Right ventricle myocardium superior (tissue), 1 donor: ENCODE results near the gene GGA1. TPM values are rescaled to one million over a fixed set of nuclear protein-coding genes. Genes with fewer than 3 reads are reported as not detected.
"Not testable (repeated sequence)": the region's sequence is repeated elsewhere in the genome, so short reads cannot be mapped to it uniquely, and the experiment has no call there.

Experiments
- ATAC-seq: fragments of 200-7000 bp; cut with Tn5 transposase; one replicate; pipeline ENCODE4 v1.9.1; 2020; ENCODE audit warnings: mild to moderate bottlenecking; ENCODE audit not compliant: poor library complexity
- DNase-seq: peaks from one replicate; pipeline ENCODE4 v3.0.0-alpha.2; 2020
- intact Hi-C: fragments of 100-400 bp; cut with DNase I; formaldehyde crosslinking; loops from one replicate; pipeline ENCODE4 v1.11.2; 2022
- total RNA-seq: library from RNA; stranded (reverse); fragmentation: NEBNext Ultra II Directional; extraction: Animal tissue kit (Norgen Biotek cat#: 25700); gene quantifications from one replicate; pipeline ENCODE4 v1.2.1, GENCODE V29; 2021
- donor health status: DM: no; HTN: yes; CAD: no; lungs with severe emphysema.

Gene GGA1
- total RNA-seq, 1 donor from 2014 or later = 22.3 TPM

GRCh38 chr22:37601540-37602442 lies 6.8 kb upstream of the GGA1 start:
- ATAC-seq (peak; percentile 44), DNase-seq (no peak)
- intact Hi-C loops = no loop called here

GRCh38 chr22:37602546-37603277 lies 5.9 kb upstream of the GGA1 start:
- DNase-seq, intact Hi-C loops, ATAC-seq: not testable (repeated sequence)

DNA sequence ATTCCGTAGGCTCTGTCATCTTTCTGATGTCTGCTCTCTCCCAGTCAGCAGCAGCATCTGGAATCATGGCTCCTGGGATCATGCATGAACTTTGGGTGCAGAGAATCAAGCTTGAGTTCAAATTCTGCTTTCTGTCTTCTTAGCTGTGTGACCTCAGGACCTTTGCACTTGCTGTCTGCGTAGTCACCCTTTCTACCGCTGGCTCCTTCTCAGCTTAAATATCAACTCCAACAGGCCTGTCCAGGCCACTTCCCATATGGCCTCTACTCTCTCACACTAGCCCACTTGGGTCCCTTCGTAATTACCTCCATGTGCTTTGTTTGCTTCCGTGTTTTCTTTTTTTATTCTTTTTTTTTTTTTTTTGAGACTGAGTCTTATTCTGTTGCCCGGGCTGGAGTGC lies 4.6 kb upstream of the GGA1 start:
- DNase-seq = no peak
- intact Hi-C loops = no loop called here
- ATAC-seq = no peak

- ATAC-seq = no peak
- intact Hi-C loops = no loop called here
- no peak for DNase-seq
Measured at GRCh38 chr22:37604875-37605274, 3.8 kb upstream of the GGA1 start.

DNA sequence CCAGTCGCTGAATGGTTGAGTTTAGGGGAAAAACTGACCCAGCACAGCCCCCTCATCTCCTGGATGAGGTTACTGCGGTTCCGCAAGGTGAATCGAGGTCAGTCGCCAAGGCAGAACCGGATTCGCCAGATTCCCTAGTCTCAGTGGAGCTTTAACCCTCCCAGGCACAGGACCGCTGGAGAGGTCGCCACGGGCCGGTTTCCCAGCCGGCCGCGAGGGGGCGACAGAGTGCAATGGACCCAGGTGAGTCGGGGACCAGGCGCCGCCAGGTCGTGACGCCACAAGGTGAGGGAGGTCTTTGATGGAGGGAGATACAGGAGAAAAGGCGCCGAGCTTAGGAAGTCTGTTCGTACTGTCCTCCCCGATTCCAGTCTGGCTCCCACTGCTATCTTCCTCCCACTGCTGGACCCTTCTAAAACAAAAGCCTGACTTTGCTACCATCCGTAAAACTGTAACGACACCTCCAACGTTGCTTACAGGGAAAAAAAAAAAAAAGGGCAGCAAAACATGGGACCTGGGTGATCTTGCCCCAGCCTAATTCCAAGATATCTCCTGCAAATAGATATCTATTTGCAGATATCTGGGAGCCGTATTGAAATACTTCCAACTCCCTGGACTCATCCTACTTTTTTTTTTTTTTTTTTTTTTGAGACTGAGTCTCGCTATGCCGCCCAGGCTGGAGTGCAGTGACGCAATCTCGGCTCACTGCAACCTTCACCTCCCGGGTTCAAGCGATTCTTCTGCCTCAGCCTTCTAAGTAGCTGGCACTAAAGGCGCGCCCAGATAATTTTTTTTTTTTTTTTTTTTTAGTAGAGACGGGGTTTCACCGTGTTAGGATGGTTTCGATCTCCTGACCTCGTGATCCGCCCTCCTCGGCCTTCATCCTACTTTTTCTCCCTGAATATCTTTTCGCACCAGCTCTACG lies 1.4 kb upstream of the GGA1 start:
- intact Hi-C loops = no loop called here
- DNase-seq (peak; percentile 87), ATAC-seq (peak; percentile 32)

DNA sequence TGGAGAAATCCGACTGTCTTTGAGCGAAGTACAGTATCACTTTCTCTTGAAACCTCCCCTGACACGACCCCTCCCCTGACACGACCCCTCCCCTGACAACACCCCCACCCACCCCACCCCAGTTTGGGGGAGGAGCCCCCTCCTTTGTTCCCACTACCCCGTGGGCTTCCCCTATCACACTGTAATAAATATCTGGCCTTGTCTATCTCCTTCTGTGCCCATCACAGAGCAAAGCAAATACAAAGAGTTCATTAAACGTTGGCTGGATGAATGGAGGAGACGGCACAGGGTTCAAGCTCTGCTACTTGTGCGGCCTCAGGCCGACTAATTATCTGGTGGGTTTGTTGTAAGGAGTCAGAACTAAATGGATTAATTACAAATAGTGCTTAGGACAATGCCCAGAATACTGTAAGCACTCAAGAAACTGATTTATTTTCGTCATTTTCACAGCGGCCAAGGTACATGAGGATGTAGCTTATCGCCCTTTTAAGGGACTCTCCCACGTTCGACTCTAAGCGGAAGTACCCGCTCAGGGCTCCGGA lies 628 bp upstream of the GGA1 start:
- intact Hi-C loops = no loop called here
- DNase-seq = no peak
- no peak for ATAC-seq

- no peak for ATAC-seq
- intact Hi-C loops = loop anchor here (5.0 kb wide), 1 partner anchor 78 kb away; the partner anchor contains the start of gene NOL12
- no peak for DNase-seq
Measured at GRCh38 chr22:37609240-37610152, 862 bp downstream of the GGA1 start.

DNA sequence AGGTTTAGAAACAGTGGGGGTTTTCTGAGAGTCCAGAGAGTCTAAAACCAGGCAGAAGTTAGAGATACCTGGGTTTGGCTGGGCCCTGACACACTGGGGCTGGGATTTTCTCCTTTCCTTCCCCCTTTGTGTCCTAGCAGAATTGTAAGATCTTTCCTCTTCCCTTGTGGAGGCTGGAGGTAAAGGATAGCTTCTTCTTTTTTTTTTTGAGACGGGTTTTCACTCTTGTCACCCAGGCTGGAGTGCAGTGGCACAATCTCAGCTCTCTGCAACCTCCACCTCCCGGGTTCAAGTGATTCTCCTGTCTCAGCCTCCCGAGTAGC lies 1.5 kb downstream of the GGA1 start:
- not testable (repeated sequence) for DNase-seq, ATAC-seq
- intact Hi-C loops = loop anchor here (5.0 kb wide), 1 partner anchor 77 kb away; the partner anchor contains the start of gene NOL12

DNA sequence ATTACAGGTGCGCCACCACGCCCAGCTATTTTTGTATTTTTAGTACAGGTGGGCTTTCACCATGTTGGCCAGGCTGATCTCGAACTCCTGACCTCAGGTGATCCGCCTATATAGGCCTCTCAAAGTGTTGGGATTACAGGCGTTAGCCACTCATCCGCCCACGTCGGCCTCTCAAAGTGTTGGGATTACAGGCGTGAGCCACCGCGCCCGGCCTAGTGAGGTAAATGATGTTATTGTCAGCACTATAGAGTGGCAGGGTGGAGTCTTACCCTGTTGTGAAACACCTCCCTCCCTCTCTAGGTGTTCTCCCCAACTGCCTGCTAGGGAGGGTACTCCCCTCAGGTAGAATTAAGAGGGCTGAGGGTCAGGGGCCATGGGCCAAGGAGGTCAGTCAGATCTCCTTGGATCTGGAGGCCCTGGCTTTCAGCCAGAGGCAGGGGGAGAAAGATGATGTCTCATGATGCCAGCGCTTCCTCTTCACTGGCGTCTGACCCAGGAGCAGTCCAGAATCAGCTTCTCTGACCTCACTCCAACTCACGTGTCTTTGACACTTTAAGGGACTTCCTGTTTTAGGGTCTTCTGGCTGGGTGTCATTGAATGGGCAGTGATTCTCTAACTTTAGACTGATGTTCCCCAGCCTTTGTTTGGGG lies 2.0 kb downstream of the GGA1 start:
- no peak for DNase-seq
- intact Hi-C loops = loop anchor here (5.0 kb wide), 1 partner anchor 77 kb away; the partner anchor contains the start of gene NOL12
- ATAC-seq = no peak

DNA sequence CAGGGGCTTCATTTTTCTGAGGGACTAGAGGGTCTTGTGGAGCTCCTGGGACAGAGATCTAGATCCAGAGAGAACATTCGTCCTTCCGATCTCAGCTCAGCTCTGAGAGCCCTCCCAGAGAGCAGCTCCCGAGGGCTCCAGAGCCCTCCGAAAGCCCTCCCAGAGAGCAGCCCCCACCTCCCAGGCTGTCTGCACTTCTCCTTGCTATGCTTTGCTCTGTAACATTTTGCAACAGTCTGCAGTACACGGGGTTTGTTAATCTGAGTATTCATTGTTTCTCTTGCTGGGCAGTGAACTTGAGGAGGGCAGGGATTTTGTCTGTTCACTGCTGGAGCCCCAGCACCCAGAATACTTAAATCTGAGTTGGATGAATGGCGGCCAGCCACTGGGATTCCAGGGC lies 2.6 kb downstream of the GGA1 start:
- intact Hi-C loops = loop anchor here (5.0 kb wide), 1 partner anchor 76 kb away; the partner anchor contains the start of gene NOL12
- ATAC-seq (no peak), DNase-seq (no peak)

DNA sequence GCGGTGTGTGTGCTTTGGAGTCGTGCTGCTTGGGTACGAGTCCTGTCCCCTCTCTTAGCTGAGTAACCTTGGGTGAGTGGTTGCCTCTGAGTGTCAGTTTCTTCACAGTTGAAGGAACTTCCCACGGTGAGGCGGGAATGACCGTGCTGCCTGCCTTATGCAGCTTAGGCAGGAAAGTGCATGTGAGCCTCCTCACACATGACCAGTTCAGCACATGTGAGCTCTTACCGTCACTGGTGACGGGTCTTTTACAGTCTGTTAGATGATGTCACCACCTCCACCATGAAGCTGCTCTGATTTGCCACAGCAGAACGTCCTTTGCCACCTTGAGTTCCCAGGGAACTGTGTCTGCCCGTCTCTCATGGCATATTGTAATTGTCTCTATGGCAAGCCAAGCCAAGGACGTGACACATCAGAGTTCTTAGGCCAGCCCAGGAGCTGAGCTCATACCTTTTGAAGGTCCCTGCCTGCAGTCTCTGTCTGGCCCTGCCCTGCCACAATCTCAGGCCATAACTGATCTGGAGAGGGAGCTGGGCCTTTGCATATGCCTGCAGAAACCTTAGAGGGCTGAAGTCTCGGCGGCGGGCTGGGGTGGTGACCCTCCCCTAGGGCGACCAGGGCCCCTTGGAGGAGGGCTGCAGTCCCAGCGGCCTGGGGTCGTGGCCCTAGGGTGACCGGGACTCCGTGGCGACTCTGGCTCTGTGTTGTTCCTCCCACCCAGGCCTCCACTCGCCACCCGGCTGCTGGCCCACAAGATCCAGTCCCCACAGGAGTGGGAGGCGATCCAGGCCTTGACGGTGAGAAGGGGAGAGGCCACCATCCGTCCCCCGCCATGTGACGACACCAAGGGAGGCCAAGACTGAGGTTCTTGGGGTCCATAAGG lies 7.8 kb downstream of the GGA1 start:
- no peak for DNase-seq
- intact Hi-C loops = no loop called here
- no peak for ATAC-seq

- DNase-seq = no peak
- no peak for ATAC-seq
- intact Hi-C loops = no loop called here
Measured at GRCh38 chr22:37617431-37617830, 8.8 kb downstream of the GGA1 start.

GRCh38 chr22:37618072-37618656 lies 9.5 kb downstream of the GGA1 start:
- intact Hi-C loops = no loop called here
- ATAC-seq = no peak
- no peak for DNase-seq

DNA sequence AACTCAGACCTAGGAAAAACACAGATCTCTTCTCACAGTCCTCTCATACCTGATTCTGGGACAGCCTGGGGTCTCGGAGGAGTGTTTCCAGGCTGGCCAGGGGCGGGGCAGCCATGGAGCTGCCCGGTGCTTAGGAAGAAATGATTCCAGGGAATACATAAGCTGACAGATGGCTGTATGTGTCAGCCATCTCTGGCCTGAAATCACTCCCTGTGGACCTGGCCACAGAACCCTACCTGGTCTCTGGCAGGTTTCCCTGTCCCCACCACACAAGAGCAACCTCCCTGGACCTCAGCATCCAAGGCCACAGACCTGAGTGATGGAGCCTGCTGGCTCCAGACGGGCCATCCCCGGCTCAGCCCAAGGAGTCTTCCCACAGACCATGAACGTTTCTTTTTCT lies 10.0 kb downstream of the GGA1 start:
- ATAC-seq = no peak
- no peak for DNase-seq
- intact Hi-C loops = no loop called here

- DNase-seq (no peak), ATAC-seq (no peak)
- intact Hi-C loops = no loop called here
Measured at GRCh38 chr22:37619991-37620390, 11.4 kb downstream of the GGA1 start.

GRCh38 chr22:37621352-37621860 lies 12.8 kb downstream of the GGA1 start:
- intact Hi-C loops = no loop called here
- DNase-seq = no peak
- no peak for ATAC-seq
